Mucosa of stomach (tissue), 1 donor: ENCODE results near the gene UGT1A7.

ENCODE experiments used
- H3K27me3 ChIP-seq: one replicate; pipeline ENCODE4 v1.7.0; 2013; ENCODE audit warnings: mild to moderate bottlenecking, low read length; ENCODE audit not compliant: control insufficient read depth, insufficient read depth
- H3K36me3 ChIP-seq: one replicate; pipeline ENCODE4 v1.7.0; 2013; ENCODE audit warnings: low read length; ENCODE audit not compliant: control insufficient read depth, insufficient read depth
- H3K4me1 ChIP-seq: one replicate; pipeline ENCODE4 v1.7.0; 2013; ENCODE audit warnings: mild to moderate bottlenecking, low read length; ENCODE audit not compliant: control insufficient read depth, insufficient read depth
- H3K4me3 ChIP-seq: one replicate; pipeline ENCODE4 v1.7.0; 2013; ENCODE audit warnings: low read length
- H3K9ac ChIP-seq: one replicate; pipeline ENCODE4 v1.7.0; 2013; ENCODE audit warnings: mild to moderate bottlenecking, low read length, moderate library complexity
- H3K9me3 ChIP-seq: one replicate; pipeline ENCODE4 v1.7.0; 2013; ENCODE audit warnings: mild to moderate bottlenecking, low read length, moderate library complexity; ENCODE audit not compliant: control insufficient read depth
- donor health status: Pancreatic carcinoma.

UGT1A7 gene

GRCh38 chr2:233663911-233664310 lies 17.8 kb upstream of the UGT1A7 start:
- H3K9me3 ChIP-seq = no peaks in the 10 kb centered on the region
- H3K27me3 ChIP-seq = no peaks in the 10 kb centered on the region
- no peak overlapping the region for H3K9ac ChIP-seq
- no peaks in the 10 kb centered on the region for H3K36me3 ChIP-seq
- H3K4me1 ChIP-seq = no peaks in the 10 kb centered on the region
- H3K4me3 ChIP-seq = no peak overlapping the region

- no peaks in the 10 kb centered on the region for H3K36me3 ChIP-seq
- H3K9me3 ChIP-seq = no peaks in the 10 kb centered on the region
- no peaks in the 10 kb centered on the region for H3K27me3 ChIP-seq
- no peak overlapping the region for H3K4me3 ChIP-seq
- no peak overlapping the region for H3K9ac ChIP-seq
- H3K4me1 ChIP-seq = no peaks in the 10 kb centered on the region
These were observed 13.0 kb upstream of the UGT1A7 start for GRCh38 chr2:233668605-233669260.

- Histone ChIP-seq H3K4me3 (no peak within 1 kb of the TSS), H3K9me3 (no peaks in the 10 kb centered on the region), H3K4me1 (no peaks in the 10 kb centered on the region), H3K27me3 (no peaks in the 10 kb centered on the region), H3K9ac (no peak within 1 kb of the TSS), H3K36me3 (no peaks in the 10 kb centered on the region)
These were observed 10.2 kb upstream of the UGT1A7 start, which contains the start of gene UGT1A9 for GRCh38 chr2:233671290-233672161. Gene UGT1A9, plus strand, starts transcription at chr2:233671898. Its CDS starts 37 bp downstream, at chr2:233671935.

- Histone ChIP-seq H3K36me3 (no peaks in the 10 kb centered on the region), H3K4me1 (no peaks in the 10 kb centered on the region)
These were observed 8.8 kb upstream of the UGT1A7 start for GRCh38 chr2:233672886-233673285.

GRCh38 chr2:233673896-233674295 lies 7.8 kb upstream of the UGT1A7 start:
- H3K4me3 ChIP-seq = no peak overlapping the region
- H3K9me3 ChIP-seq = no peaks in the 10 kb centered on the region
- no peaks in the 10 kb centered on the region for H3K4me1 ChIP-seq
- no peaks in the 10 kb centered on the region for H3K36me3 ChIP-seq
- no peak overlapping the region for H3K9ac ChIP-seq
- H3K27me3 ChIP-seq = no peaks in the 10 kb centered on the region

More at GRCh38 chr2:233672886-233673285, 8.8 kb upstream of the UGT1A7 start:
- Histone ChIP-seq H3K4me3 (no peak overlapping the region), H3K9me3 (no peaks in the 10 kb centered on the region), H3K27me3 (no peaks in the 10 kb centered on the region), H3K9ac (no peak overlapping the region)

- no peaks in the 10 kb centered on the region for H3K9me3 ChIP-seq
- H3K4me3 ChIP-seq = no peak overlapping the region
- H3K9ac ChIP-seq = no peak overlapping the region
- no peaks in the 10 kb centered on the region for H3K36me3 ChIP-seq
- no peaks in the 10 kb centered on the region for H3K4me1 ChIP-seq
- no peaks in the 10 kb centered on the region for H3K27me3 ChIP-seq
These were observed 7.4 kb upstream of the UGT1A7 start for GRCh38 chr2:233674314-233674713.

GRCh38 chr2:233674995-233675394 lies 6.7 kb upstream of the UGT1A7 start:
- no peak overlapping the region for H3K9ac ChIP-seq
- no peaks in the 10 kb centered on the region for H3K36me3 ChIP-seq
- H3K27me3 ChIP-seq = no peaks in the 10 kb centered on the region
- no peak overlapping the region for H3K4me3 ChIP-seq
- H3K9me3 ChIP-seq = no peaks in the 10 kb centered on the region
- no peaks in the 10 kb centered on the region for H3K4me1 ChIP-seq

GRCh38 chr2:233676046-233676445 lies 5.7 kb upstream of the UGT1A7 start:
- H3K4me3 ChIP-seq = no peak overlapping the region
- H3K27me3 ChIP-seq = no peaks in the 10 kb centered on the region
- H3K9me3 ChIP-seq = no peaks in the 10 kb centered on the region
- no peak overlapping the region for H3K9ac ChIP-seq
- H3K36me3 ChIP-seq = no peaks in the 10 kb centered on the region
- H3K4me1 ChIP-seq = no peaks in the 10 kb centered on the region

GRCh38 chr2:233679196-233679595 lies 2.5 kb upstream of the UGT1A7 start:
- Histone ChIP-seq H3K27me3 (no peaks in the 10 kb centered on the region), H3K9me3 (no peaks in the 10 kb centered on the region), H3K4me1 (no peaks in the 10 kb centered on the region), H3K4me3 (no peak overlapping the region), H3K36me3 (no peaks in the 10 kb centered on the region), H3K9ac (no peak overlapping the region)

- H3K9ac ChIP-seq = no peak overlapping the region
- no peaks in the 10 kb centered on the region for H3K4me1 ChIP-seq
- H3K9me3 ChIP-seq = no peaks in the 10 kb centered on the region
These were observed 1.2 kb upstream of the UGT1A7 start for GRCh38 chr2:233680361-233681045.

GRCh38 chr2:233684640-233685039 lies 2.9 kb downstream of the UGT1A7 start:
- no peaks in the 10 kb centered on the region for H3K36me3 ChIP-seq
- no peaks in the 10 kb centered on the region for H3K27me3 ChIP-seq
- H3K9me3 ChIP-seq = no peaks in the 10 kb centered on the region
- no peak overlapping the region for H3K4me3 ChIP-seq
- peaks cover 21% of the 10 kb centered on the region for H3K4me1 ChIP-seq
- H3K9ac ChIP-seq = no peak overlapping the region

More at GRCh38 chr2:233680361-233681045, 1.2 kb upstream of the UGT1A7 start:
- Histone ChIP-seq H3K4me3 (no peak overlapping the region), H3K36me3 (no peaks in the 10 kb centered on the region), H3K27me3 (no peaks in the 10 kb centered on the region)

GRCh38 chr2:233686928-233687327 lies 5.2 kb downstream of the UGT1A7 start:
- Histone ChIP-seq H3K9me3 (no peaks in the 10 kb centered on the region), H3K9ac (no peak overlapping the region), H3K4me3 (no peak overlapping the region), H3K27me3 (no peaks in the 10 kb centered on the region), H3K4me1 (peaks cover 38% of the 10 kb centered on the region), H3K36me3 (no peaks in the 10 kb centered on the region)
